DOHH2 (cell line): ENCODE results near the gene TNNT2.

ENCODE experiments used
- H3F3A ChIP-seq: fragments of 200-600 bp; sonication (generic), shearing (Covaris generic); 2 replicates; pipeline ENCODE4 v1.6.0; 2016; ENCODE audit warnings: antibody characterized with exemption, mild to moderate bottlenecking; ENCODE audit not compliant: control insufficient read depth, insufficient read depth
- H3K27ac ChIP-seq: fragments of 200-600 bp; sonication (generic); 2 replicates; pipeline ENCODE4 v1.5.1; 2014; ENCODE audit warnings: low read depth, mild to moderate bottlenecking, low read length, moderate library complexity
- H3K27me3 ChIP-seq: fragments of 200-600 bp; sonication (generic); 2 replicates; pipeline ENCODE4 v1.6.1; 2014; ENCODE audit warnings: mild to moderate bottlenecking, low read length, mixed read lengths; ENCODE audit not compliant: control insufficient read depth
- H3K36me3 ChIP-seq: fragments of 200-600 bp; sonication (generic); 2 replicates; pipeline ENCODE4 v1.6.1; 2014; ENCODE audit warnings: mild to moderate bottlenecking, low read length, moderate library complexity, mixed read lengths; ENCODE audit not compliant: control insufficient read depth
- H3K4me1 ChIP-seq: fragments of 200-600 bp; sonication (generic); 2 replicates; pipeline ENCODE4 v1.6.1; 2014; ENCODE audit warnings: mild to moderate bottlenecking, low read length, mixed read lengths; ENCODE audit not compliant: control insufficient read depth
- H3K4me2 ChIP-seq: fragments of 200-600 bp; sonication (generic); 2 replicates; pipeline ENCODE4 v1.6.0; 2014; ENCODE audit warnings: mild to moderate bottlenecking, low read length, moderate library complexity
- H3K4me3 ChIP-seq: fragments of 200-600 bp; sonication (generic); 2 replicates; pipeline ENCODE4 v1.5.1; 2014; ENCODE audit warnings: mild to moderate bottlenecking, low read length, mixed read lengths
- H3K79me2 ChIP-seq: fragments of 200-600 bp; sonication (generic); 2 replicates; pipeline ENCODE4 v1.6.1; 2014; ENCODE audit warnings: mild to moderate bottlenecking, low read length, mixed read lengths; ENCODE audit not compliant: control insufficient read depth
- H3K9me2 ChIP-seq: fragments of 200-600 bp; sonication (generic); replicated peaks from 2 replicates; pipeline ENCODE4 v1.6.1; 2014; ENCODE audit warnings: mild to moderate bottlenecking, low read length, mixed read lengths; ENCODE audit not compliant: control insufficient read depth
- H3K9me3 ChIP-seq: fragments of 200-600 bp; sonication (generic); 2 replicates; pipeline ENCODE4 v1.6.1; 2014; ENCODE audit warnings: antibody characterized with exemption, low read length, mixed read lengths; ENCODE audit not compliant: control insufficient read depth, insufficient read depth
- H4K20me1 ChIP-seq: fragments of 200-600 bp; sonication (generic); 2 replicates; pipeline ENCODE4 v1.6.0; 2014; ENCODE audit warnings: low read depth, mild to moderate bottlenecking, antibody characterized with exemption, low read length, moderate library complexity; ENCODE audit not compliant: control insufficient read depth, insufficient read depth
- CTCF ChIP-seq: fragments of 200-600 bp; sonication (generic); IDR thresholded peaks from one replicate; pipeline ENCODE4 v1.5.1; 2014; ENCODE audit warnings: antibody characterized with exemption, mild to moderate bottlenecking, low read depth, low read length; ENCODE audit not compliant: poor library complexity, severe bottlenecking
- EZH2phosphoT487 ChIP-seq: fragments of 200-600 bp; sonication (generic); IDR thresholded peaks from 2 replicates; pipeline ENCODE4 v1.6.1; 2017; ENCODE audit warnings: borderline replicate concordance, mild to moderate bottlenecking, antibody characterized with exemption, low read length, moderate library complexity, mixed read lengths

TNNT2 gene

DNA sequence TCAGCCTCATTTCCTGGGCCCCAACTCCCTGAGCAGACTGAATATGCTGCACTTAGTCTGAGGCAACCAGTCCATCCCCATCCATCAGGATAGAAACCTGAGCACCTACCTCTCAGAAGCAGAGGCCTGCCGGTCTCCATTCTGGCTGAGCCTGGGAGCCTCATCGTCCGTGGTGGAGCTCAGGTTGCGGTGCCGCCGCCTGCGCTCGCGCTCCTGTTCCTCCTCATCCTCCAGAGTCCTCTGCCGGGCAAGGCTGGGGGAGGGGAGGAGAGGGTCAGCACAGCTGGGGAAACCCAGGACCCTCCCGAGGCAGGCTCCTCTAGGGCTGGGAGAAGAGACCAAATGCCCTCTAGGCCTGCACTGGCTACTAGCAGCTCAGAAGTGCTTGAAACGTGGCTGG lies 11.6 kb upstream of the TNNT2 start:
- H4K20me1 ChIP-seq = no peaks in the 10 kb centered on the region
- H3K9me3 ChIP-seq = no peaks in the 10 kb centered on the region
- no peaks in the 10 kb centered on the region for H3F3A ChIP-seq
- no peaks in the 10 kb centered on the region for H3K79me2 ChIP-seq
- H3K4me2 ChIP-seq = no peak overlapping the region
- H3K4me3 ChIP-seq = no peak overlapping the region
- peaks cover 6% of the 10 kb centered on the region; the same call in 1 of the 2 replicates for H3K27me3 ChIP-seq
- no peaks in the 10 kb centered on the region for H3K9me2 ChIP-seq
- H3K36me3 ChIP-seq = no peaks in the 10 kb centered on the region
- no peaks in the 10 kb centered on the region for H3K4me1 ChIP-seq
- TF ChIP-seq CTCF (no peak), EZH2phosphoT487 (no peak)
- H3K27ac ChIP-seq = no peak overlapping the region

GRCh38 chr1:201386208-201386607 lies 8.7 kb upstream of the TNNT2 start:
- H3F3A ChIP-seq = no peaks in the 10 kb centered on the region
- H4K20me1 ChIP-seq = no peaks in the 10 kb centered on the region
- no peaks in the 10 kb centered on the region for H3K9me2 ChIP-seq
- no peak overlapping the region for H3K4me3 ChIP-seq
- no peak overlapping the region for H3K27ac ChIP-seq
- no peaks in the 10 kb centered on the region for H3K79me2 ChIP-seq
- H3K4me2 ChIP-seq = no peak overlapping the region
- H3K36me3 ChIP-seq = no peaks in the 10 kb centered on the region
- no peaks in the 10 kb centered on the region for H3K9me3 ChIP-seq
- no peak for TF ChIP-seq EZH2phosphoT487
- no peak for TF ChIP-seq CTCF
- no peaks in the 10 kb centered on the region for H3K4me1 ChIP-seq
- H3K27me3 ChIP-seq = peaks cover 3% of the 10 kb centered on the region; the same call in 1 of the 2 replicates

- Histone ChIP-seq H3K36me3 (no peaks in the 10 kb centered on the region), H3K27ac (no peak overlapping the region), H3F3A (no peaks in the 10 kb centered on the region), H3K4me2 (no peak overlapping the region), H3K9me3 (no peaks in the 10 kb centered on the region), H3K9me2 (no peaks in the 10 kb centered on the region), H3K79me2 (no peaks in the 10 kb centered on the region), H3K27me3 (peaks cover 3% of the 10 kb centered on the region; the same call in 1 of the 2 replicates), H3K4me3 (no peak overlapping the region), H4K20me1 (no peaks in the 10 kb centered on the region), H3K4me1 (no peaks in the 10 kb centered on the region)
- TF ChIP-seq CTCF = peak; percentile 89
- no peak for TF ChIP-seq EZH2phosphoT487
Measured at GRCh38 chr1:201385299-201385891, 7.9 kb upstream of the TNNT2 start.
